ENCODE results near the gene ESR2.
"Not testable (repeated sequence)": the region's sequence is repeated elsewhere in the genome, so short reads cannot be mapped to it uniquely, and the experiment has no call there.

ESR2 gene

DNA sequence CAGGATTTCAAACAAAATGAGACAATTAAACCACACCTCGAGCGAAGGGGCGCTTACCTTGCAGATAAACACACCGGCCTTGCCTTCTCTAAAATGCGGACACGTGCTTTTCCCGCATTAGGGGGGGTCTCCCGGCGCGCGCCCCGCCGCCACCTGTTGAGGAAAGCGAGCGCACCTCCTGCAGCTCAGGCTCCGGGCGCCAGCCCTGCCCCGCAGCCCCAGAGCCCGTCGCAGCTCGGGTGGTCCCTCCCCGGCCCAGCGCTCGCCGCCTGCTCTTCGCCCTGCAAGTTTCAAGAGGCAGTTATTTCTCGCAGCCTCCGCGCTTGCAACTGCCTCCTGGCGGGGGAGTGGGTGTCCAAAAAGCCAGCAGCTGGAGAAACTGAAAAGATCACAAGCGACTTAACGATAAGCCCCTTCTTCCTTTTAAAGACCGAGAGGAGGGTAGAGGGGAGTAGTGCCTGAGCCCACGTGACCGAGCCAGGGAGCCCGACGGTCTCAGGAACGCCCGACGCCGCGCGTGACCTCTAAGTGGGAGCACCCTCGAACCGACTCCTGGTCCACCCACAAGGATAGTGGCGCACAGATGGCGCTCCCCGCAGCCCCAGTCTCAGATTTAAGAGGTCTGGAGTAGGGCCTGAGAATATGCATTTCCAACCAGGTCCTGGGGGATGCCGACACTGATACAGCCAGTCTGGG, at the start of gene ESR2:
Gene ESR2, minus strand, starts transcription at position 396 of the 696 bp plus-strand sequence. CDS start 11,386 bp downstream, outside the sequence.
- no peak for DNase-seq (ENCODE audit: low read depth)

- DNase-seq (ENCODE audit: low read depth): no peak
Observed at GRCh38 chr14:64340560-64341196, 46.5 kb upstream of the ESR2 start.

GRCh38 chr14:64338616-64339316, 44.6 kb upstream of the ESR2 start:
- peak; percentile 76 for DNase-seq (ENCODE audit: low read depth)

- DNase-seq (ENCODE audit: low read depth): peak; percentile 4
Observed at GRCh38 chr14:64337888-64338615, 43.9 kb upstream of the ESR2 start.

GRCh38 chr14:64329149-64329548, 35.0 kb upstream of the ESR2 start:
- no peak for DNase-seq (ENCODE audit: low read depth)

GRCh38 chr14:64326502-64326901, 32.3 kb upstream of the ESR2 start:
- DNase-seq (ENCODE audit: low read depth): no peak

- no peak for DNase-seq (ENCODE audit: low read depth)
Observed at GRCh38 chr14:64324895-64325294, 30.7 kb upstream of the ESR2 start.

DNA sequence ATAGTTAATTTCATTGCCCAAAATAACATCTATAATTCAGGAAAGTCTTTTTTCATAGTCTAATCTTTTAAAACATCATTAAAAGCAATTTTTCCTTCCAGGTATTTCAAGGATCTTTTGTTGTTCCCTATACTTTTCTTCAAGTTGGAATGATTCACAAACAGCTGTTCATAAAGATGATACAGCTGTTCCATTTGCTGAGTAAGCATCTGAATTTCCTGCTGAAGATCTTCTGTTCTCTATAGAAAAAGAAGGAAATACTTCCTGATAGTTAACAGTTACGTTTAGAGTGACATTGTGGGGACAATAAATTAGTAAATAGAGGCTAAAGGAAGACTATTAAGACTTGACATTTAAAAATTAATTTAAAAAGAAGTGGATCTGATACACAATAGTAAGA, 30.3 kb upstream of the ESR2 start:
- DNase-seq (ENCODE audit: low read depth): no peak

DNA sequence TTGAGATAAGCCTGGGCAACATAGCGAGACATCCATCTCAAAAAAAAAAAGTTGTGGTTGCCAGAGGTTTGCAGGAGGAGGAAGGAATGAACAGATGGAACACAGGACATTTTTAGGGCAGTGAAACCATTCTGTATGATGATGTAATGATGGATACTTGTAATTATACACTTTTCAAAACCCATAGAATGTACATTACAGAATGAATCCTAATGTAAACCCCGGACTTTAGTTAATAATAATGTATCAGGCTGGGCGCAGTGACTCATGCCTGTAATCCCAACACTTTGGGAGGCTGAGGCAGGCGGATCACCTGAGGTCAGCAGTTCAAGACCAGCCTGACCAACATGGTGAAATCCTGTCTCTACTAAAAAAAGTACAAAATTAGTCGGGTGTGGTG, 26.2 kb upstream of the ESR2 start:
- DNase-seq (ENCODE audit: low read depth): not testable (repeated sequence)

DNA sequence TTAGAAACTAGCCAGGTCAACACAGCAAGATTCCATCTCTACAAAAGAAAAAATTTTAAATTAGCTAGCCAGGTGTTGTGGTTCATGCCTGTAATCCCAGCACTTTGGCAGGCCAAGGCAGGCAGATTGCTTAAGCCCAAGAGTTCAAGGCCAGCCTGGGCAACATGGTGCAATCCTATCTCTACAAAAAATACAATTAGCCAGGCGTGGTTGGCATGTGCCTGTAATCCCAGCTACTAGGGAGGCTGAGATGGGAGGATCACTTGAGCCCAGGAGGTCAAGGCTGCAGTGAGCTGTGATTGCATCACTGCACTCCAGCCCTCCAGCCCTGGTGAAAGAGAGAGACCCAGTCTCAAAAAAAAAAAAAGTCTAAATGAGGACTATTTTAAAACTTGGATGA, 24.5 kb upstream of the ESR2 start:
- not testable (repeated sequence) for DNase-seq (ENCODE audit: low read depth)

DNA sequence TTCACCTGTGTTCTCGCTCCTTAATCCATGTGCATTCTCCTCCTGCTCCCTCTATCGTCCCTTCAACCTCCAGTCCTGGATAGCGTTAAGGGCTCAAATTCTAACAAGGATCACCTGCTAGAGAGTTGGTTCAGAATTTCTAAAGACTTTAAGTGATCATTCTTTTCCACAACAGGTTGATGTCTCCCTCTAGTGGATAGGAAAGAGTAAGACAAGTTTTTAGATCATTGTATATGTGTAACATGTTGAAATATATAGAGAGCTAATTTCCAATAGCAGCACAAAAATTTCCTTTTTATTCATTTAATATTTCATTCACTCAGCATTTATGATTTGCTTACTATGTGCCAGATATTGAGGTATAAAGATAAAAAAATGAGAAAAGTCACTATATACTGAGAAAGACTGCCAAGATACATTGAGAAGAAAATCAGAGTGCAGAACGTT, 9.3 kb upstream of the ESR2 start:
- no peak for DNase-seq (ENCODE audit: low read depth)

GRCh38 chr14:64298773-64299172, 4.6 kb upstream of the ESR2 start:
- DNase-seq (ENCODE audit: low read depth): no peak

DNA sequence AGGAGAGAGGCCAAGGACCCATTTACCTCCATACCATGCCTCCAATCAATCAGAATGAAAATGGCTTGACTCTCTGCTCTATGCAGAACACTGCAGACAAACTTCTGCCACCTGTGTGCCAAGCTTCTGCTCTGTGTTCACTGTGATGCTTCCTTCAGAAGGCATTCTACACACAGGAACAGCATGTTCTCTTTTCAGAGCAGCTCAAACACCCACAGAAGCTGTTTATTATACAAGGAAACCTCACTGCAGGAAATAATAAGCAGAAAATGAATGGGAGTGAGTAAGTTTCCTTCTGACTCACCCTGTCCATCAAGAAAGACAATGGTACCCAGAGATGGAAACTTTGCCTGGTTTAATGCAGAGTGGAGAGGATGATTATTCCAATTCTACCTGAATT, 2.4 kb upstream of the ESR2 start:
- no peak for DNase-seq (ENCODE audit: low read depth)

GRCh38 chr14:64294672-64295413, 672 bp upstream of the ESR2 start:
- peak; percentile 75 for DNase-seq (ENCODE audit: low read depth)

- no peak for DNase-seq (ENCODE audit: low read depth)
Observed at GRCh38 chr14:64292197-64292596, 2.0 kb downstream of the ESR2 start.

GRCh38 chr14:64289571-64289970, 4.6 kb downstream of the ESR2 start:
- DNase-seq (ENCODE audit: low read depth): no peak

GRCh38 chr14:64281805-64282204, 12.4 kb downstream of the ESR2 start:
- no peak for DNase-seq (ENCODE audit: low read depth)

DNA sequence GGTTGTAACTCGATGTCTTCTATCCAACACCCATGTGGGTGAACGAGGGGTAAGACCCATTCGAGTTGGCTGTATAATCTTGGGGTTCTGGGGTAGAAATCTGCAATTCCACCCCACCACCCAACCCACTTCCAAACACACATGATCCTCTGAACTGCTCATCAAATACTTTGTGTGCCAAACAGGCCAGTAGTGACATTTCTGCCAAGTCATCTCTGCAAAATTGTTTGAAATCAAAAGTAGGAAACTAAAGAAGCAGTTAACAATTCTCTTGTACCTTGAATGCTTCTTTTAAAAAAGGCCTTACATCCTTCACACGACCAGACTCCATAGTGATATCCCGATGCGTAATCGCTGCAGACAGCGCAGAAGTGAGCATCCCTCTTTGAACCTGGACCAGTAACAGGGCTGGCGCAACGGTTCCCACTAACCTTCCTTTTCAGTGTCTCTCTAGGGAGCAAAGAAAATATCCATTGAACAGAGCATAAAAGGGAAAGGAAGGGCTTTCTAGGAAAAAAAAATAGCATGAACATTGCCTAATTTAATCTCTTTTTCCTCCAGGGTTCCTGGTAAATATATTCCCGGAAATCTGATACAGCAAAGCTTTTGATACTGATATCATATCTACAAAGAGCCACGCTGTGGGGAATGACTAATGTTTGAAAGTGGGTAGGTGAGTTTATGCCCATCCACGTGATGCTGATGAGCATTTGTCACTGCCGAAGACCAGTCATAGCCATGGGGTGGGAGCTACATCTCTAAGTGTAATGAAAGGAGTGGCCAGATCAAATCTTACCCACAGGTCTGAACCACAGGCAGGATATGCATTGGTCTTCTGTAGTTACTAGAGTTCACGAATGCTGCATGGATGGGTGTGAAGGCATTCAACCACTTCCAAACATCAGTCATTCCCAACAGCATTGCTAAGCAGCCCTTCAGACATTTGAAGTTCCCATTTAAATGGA, 14.2 kb downstream of the ESR2 start:
- DNase-seq (ENCODE audit: low read depth): no peak

DNA sequence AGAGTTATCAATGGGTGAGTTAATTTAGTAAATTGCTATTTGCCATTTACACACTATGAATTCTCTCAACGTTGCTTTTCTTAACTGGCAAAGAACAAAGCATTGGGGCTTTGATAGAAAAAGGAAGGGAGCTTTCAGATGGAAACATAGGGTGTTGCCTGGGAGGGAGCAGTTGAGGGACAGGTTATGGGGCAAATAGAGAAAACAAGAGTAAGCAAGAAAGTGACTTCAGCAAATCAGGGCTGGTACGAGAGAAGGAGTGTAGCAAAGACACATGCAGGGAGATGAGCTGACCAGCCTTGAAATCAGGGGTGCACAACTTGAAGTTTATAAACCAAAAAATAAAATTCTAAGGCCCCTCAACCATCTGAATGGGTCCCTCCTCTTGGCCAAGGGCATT, 15.7 kb downstream of the ESR2 start:
- DNase-seq (ENCODE audit: low read depth): no peak

DNA sequence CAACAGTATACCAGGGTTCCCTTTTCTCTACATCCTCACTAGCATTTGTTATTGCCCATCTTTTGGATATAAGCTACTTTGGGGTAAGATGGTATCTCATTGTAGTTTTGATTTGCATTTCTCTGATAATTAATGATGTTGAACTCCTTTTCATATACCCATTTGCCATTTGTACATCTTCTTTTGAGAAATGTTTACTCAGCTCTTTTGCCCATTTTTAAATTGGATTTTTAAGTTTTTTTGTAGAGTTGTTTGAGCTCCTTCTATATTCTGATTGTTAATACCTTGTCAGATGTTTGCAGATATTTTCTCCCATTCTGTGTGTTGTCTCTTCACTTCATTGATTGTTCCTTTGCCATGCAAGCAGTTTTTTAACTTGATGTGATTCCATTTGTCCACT, 22.2 kb downstream of the ESR2 start:
- DNase-seq (ENCODE audit: low read depth): no peak

DNA sequence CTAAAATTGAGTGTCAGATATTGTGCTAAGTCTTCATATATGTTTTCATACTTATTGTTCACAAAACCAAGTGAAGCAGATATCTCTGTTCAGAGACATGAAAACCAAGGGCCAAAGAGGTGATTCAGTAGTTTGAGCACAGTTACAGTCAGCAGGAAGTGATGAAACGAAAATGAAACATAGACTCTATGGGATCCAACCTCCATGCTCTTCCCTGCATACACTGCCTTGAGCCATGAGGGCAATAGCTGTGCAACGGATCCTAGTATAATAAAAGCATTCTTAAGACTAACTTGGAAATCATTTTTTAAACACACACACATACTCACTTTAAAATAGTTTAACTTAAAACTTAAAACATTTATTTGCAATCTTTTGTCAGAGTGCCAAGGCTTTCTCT, 27.9 kb downstream of the ESR2 start:
- no peak for DNase-seq (ENCODE audit: low read depth)
